T-cell (primary cell): ENCODE results near the gene BLOC1S5. TPM values are rescaled to one million over a fixed set of nuclear protein-coding genes. Genes with fewer than 3 reads are reported as not detected.

Experiments
- ATAC-seq, 4 experiments: fragments of 200-7000 bp in 3 of 4; fragments of 150-1000 bp in 1 of 4; cut with Tn5 transposase; replicated peaks in 1 of 4; 1 replicate in 3 of 4; 2 replicates in 1 of 4; pipeline ENCODE4 v1.10.0; 2021; ENCODE audit warnings: moderate library complexity in 3 of 4, mild to moderate bottlenecking in 2 of 4, moderate number of reproducible peaks in 1 of 4
- CTCF ChIA-PET, 2 donors: fragments of 300-600 bp; sonication (Branson Sonifier 250); formaldehyde crosslinking; loops; one replicate each; lab custom pipeline; 2022; ENCODE audit warnings: antibody characterized with exemption in 2 of 2; lab: Charles Lee
- POLR2A ChIA-PET, 2 donors: fragments of 300-600 bp; sonication (Branson Sonifier 250); formaldehyde crosslinking; loops; one replicate each; lab custom pipeline; 2022; ENCODE audit warnings: antibody characterized with exemption in 2 of 2; lab: Charles Lee
- DNase-seq, 35 experiments: peaks; one replicate each; pipeline versions ENCODE4 v3.0.0 to v3.0.0-alpha.2; 2013 to 2023
- H3K27ac ChIP-seq: one replicate; pipeline ENCODE4 v1.5.1; 2013; ENCODE audit warnings: low read length
- H3K27me3 ChIP-seq, 2 experiments: replicated peaks in 1 of 2; 1 replicate in 1 of 2; 2 replicates in 1 of 2; pipeline versions ENCODE4 v1.6.1 to v1.7.0; 2013; ENCODE audit warnings: low read length in 1 of 2, mixed read lengths in 1 of 2; ENCODE audit not compliant: control insufficient read depth in 2 of 2, insufficient read depth in 2 of 2; ENCODE audit errors: extremely low read depth in 1 of 2
- H3K36me3 ChIP-seq, 2 donors: 1 replicate in 1 of 2; 2 replicates in 1 of 2; pipeline versions ENCODE4 v1.6.1 to v1.7.0; 2013; ENCODE audit warnings: low read length in 1 of 2; ENCODE audit not compliant: control insufficient read depth in 2 of 2, insufficient read depth in 1 of 2; ENCODE audit errors: extremely low read depth in 1 of 2
- H3K4me1 ChIP-seq, 2 experiments: 1 replicate in 1 of 2; 2 replicates in 1 of 2; pipeline versions ENCODE4 v1.6.1 to v1.7.0; 2013; ENCODE audit warnings: low read length in 2 of 2, mixed read lengths in 1 of 2; ENCODE audit not compliant: insufficient read depth in 2 of 2, control insufficient read depth in 1 of 2; ENCODE audit errors: extremely low read depth in 1 of 2
- H3K4me3 ChIP-seq, 2 donors: 1 replicate in 1 of 2; 2 replicates in 1 of 2; pipeline versions ENCODE4 v1.5.1 to v1.7.0; 2013; ENCODE audit warnings: mild to moderate bottlenecking in 2 of 2, low read length in 1 of 2, moderate library complexity in 1 of 2; ENCODE audit not compliant: control insufficient read depth in 1 of 2; ENCODE audit errors: extremely low read depth in 1 of 2
- H3K9me3 ChIP-seq: 2 replicates; pipeline ENCODE4 v1.7.0; 2013
- H3K27ac Mint-ChIP-seq, 2 donors: one replicate each; pipeline ENCODE4 v1.8.0; 2020 to 2021; ENCODE audit warnings: mild to moderate bottlenecking in 2 of 2, mixed read lengths in 2 of 2
- H3K27me3 Mint-ChIP-seq, 2 donors: one replicate each; pipeline ENCODE4 v1.8.0; 2021 to 2022; ENCODE audit warnings: mixed read lengths in 2 of 2
- H3K36me3 Mint-ChIP-seq: one replicate; pipeline ENCODE4 v1.8.0; 2021; ENCODE audit warnings: mixed read lengths
- H3K4me1 Mint-ChIP-seq, 3 donors: one replicate each; pipeline ENCODE4 v1.8.0; 2020 to 2022; ENCODE audit warnings: mixed read lengths in 3 of 3, mild to moderate bottlenecking in 1 of 3
- H3K4me3 Mint-ChIP-seq, 3 donors: one replicate each; pipeline ENCODE4 v1.8.0; 2020 to 2022; ENCODE audit warnings: mild to moderate bottlenecking in 3 of 3, mixed read lengths in 3 of 3, moderate library complexity in 3 of 3
- H3K9me3 Mint-ChIP-seq, 3 donors: one replicate each; pipeline ENCODE4 v1.8.0; 2020 to 2022; ENCODE audit warnings: mixed read lengths in 3 of 3
- WGBS: methylation state at CpG from one replicate; pipeline ENCODE4 v1.1.5; 2013; ENCODE audit warnings: missing lambda C conversion rate; ENCODE audit not compliant: insufficient coverage; 5-methylcytosine and 5-hydroxymethylcytosine counted together
- total RNA-seq, 35 experiments: library from RNA in 6 of 35; stranded (reverse) in 6 of 35; fragments of 120-200 nt in 1 of 35; gene quantifications; one replicate each; pipeline versions ENCODE4 v1.2.1 to v1.2.4 and lab custom pipeline; 2013 to 2026

The BLOC1S5 gene
- total RNA-seq, 5 donors from 2014 or later (not counting 1 experiment from before 2014, with no cell fraction given): 12.3 to 26.9 (median 18.1) TPM

DNA sequence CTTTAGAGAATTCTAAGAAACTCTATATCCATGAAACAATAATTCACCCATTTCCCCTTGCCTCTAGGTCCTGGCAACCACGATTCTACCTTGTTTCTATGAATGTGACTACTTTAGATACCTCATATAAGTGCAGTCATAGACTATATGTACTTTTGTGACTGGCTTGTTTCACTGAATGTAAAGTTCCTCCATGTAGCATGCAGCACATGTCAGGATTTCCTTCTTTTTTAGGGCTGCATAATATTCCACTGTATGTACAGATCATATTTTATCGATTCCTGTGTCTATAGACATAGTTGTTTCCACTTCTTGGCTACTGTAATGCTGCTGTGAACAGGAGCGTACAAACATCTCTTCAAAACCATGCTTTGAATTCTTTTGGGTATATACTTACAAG, 26.5 kb upstream of the BLOC1S5 start:
- no peak for DNase-seq
- Histone ChIP-seq H3K27ac (no peak overlapping the region), H3K4me1 (no peaks in the 10 kb centered on the region), H3K4me3 (no peak overlapping the region), H3K36me3 (peaks cover 29 to 69% of the 10 kb centered on the region in 2 donors), H3K27me3 (no peaks in the 10 kb centered on the region), H3K9me3 (peaks cover 7% of the 10 kb centered on the region)
- H3K36me3 Mint-ChIP-seq: peaks cover 70% of the 10 kb centered on the region
- ChIA-PET CTCF (no interaction called here), POLR2A (no interaction called here)
- H3K27ac Mint-ChIP-seq: no peak overlapping the region
- WGBS: no CpG with 5 or more reads among the region's 3 CpGs
- H3K27me3 Mint-ChIP-seq: no peaks in the 10 kb centered on the region
- peaks cover 0 to 5% (median 4%) of the 10 kb centered on the region in 3 donors for H3K9me3 Mint-ChIP-seq
- peaks cover 4 to 8% (median 5%) of the 10 kb centered on the region in 3 donors for H3K4me1 Mint-ChIP-seq
- no peak for ATAC-seq
- H3K4me3 Mint-ChIP-seq: no peak overlapping the region

DNA sequence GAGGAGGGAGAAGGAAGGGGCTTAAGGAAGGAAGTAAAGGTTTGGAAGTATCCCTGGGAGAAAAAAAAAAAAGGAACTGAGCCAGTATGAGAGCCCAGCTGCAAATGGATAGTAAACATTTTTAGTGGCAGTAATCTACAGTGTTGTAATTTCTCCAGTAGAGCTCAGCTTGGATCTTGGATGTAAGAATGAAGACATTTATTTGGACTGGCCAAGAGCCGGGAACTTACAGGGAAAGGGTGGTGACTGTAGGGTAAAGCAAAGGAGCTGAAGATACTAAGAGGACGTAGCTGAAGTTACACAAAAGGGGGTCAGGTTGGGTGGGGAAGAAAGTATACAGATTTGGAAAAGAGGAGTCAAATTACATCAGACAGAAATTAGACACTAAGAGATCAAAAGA, 24.7 kb upstream of the BLOC1S5 start:
- H3K4me3 Mint-ChIP-seq: no peak overlapping the region
- H3K27ac Mint-ChIP-seq: no peak overlapping the region
- Histone ChIP-seq H3K4me3 (no peak overlapping the region), H3K36me3 (peaks cover 27 to 54% of the 10 kb centered on the region in 2 donors), H3K9me3 (peaks cover 7% of the 10 kb centered on the region), H3K27me3 (no peaks in the 10 kb centered on the region), H3K4me1 (no peaks in the 10 kb centered on the region), H3K27ac (no peak overlapping the region)
- DNase-seq (no peak), ATAC-seq (no peak)
- WGBS: 100% methylated on average over 2 of the region's 2 CpGs
- no peaks in the 10 kb centered on the region for H3K27me3 Mint-ChIP-seq
- peaks cover 4 to 8% (median 5%) of the 10 kb centered on the region in 3 donors for H3K4me1 Mint-ChIP-seq
- ChIA-PET CTCF (no interaction called here), POLR2A (interaction anchor here in 1 of 2 donors (0.6 kb wide), 1 partner anchor 47 kb away, joined by 4 read pairs; no protein-coding TSS in a partner anchor)
- peaks cover 0 to 5% (median 4%) of the 10 kb centered on the region in 3 donors for H3K9me3 Mint-ChIP-seq
- H3K36me3 Mint-ChIP-seq: peaks cover 61% of the 10 kb centered on the region

DNA sequence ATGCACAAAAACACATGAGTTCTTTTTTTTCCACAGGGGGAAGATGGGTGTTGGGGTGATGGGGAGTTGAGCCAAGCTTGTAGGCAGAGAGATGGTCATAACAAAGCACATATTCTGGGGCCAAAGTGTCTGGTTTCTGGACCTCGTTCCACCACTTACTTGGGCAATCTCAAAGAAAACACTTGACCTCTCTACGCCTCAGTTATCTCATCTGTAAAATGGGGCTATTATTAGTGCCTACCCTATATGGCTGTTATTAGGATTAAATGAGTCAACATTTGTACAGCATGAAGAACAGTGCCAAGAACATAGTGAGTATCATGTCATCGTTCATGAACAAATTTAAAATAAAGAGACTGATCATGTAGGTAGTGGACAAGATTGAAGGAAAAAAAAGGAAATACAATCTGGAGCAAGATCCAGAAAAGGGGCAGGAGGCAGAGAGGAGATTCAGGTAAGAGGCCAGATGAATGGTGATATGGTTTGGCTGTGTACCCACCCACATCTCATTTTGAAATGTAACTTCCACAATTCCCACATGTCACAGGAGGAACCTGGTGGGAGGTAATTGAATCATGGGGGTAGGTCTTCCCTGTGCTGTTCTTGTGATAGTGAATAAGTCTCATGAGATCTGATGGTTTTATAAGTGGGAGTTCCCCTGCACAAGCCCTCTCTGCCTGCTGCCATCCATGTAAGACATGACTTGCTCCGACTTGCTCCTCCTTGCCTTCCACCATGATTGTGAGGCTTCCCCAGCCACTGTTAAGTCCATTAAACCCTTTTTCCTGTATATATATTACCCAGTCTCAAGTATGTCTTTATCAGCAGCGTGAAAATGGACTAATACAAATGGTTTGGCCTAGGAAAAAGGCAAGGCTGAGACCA, 23.9 kb upstream of the BLOC1S5 start:
- Histone ChIP-seq H3K27ac (no peak overlapping the region), H3K4me1 (no peaks in the 10 kb centered on the region), H3K36me3 (peaks cover 24 to 52% of the 10 kb centered on the region in 2 donors), H3K9me3 (peaks cover 7% of the 10 kb centered on the region), H3K27me3 (no peaks in the 10 kb centered on the region), H3K4me3 (no peak overlapping the region)
- POLR2A ChIA-PET: no interaction called here
- no peaks in the 10 kb centered on the region for H3K27me3 Mint-ChIP-seq
- peaks cover 0 to 5% (median 4%) of the 10 kb centered on the region in 3 donors for H3K9me3 Mint-ChIP-seq
- peaks cover 4 to 8% (median 5%) of the 10 kb centered on the region in 3 donors for H3K4me1 Mint-ChIP-seq
- ATAC-seq (no peak), DNase-seq (no peak)
- WGBS: 100% methylated on average over 1 of the region's 5 CpGs
- CTCF ChIA-PET: interaction anchor here in 1 of 2 donors (0.7 kb wide), 1 partner anchor 769 kb away, joined by 4 read pairs; no protein-coding TSS in a partner anchor
- H3K36me3 Mint-ChIP-seq: peaks cover 68% of the 10 kb centered on the region
- no peak overlapping the region for H3K27ac Mint-ChIP-seq
- H3K4me3 Mint-ChIP-seq: no peak overlapping the region

- H3K36me3 Mint-ChIP-seq: peaks cover 67% of the 10 kb centered on the region
Observed at GRCh38 chr6:8086755-8087306, 22.6 kb upstream of the BLOC1S5 start.

GRCh38 chr6:8085053-8085511, 20.9 kb upstream of the BLOC1S5 start:
- H3K4me1 Mint-ChIP-seq: peaks cover 2 to 8% (median 2%) of the 10 kb centered on the region in 3 donors
- no peaks in the 10 kb centered on the region for H3K27me3 Mint-ChIP-seq
- H3K9me3 ChIP-seq: no peaks in the 10 kb centered on the region
- no peak overlapping the region for H3K27ac Mint-ChIP-seq
- DNase-seq (no peak), ATAC-seq (no peak)
- H3K4me1 ChIP-seq: no peaks in the 10 kb centered on the region
- ChIA-PET POLR2A (no interaction called here), CTCF (no interaction called here)
- peaks cover 24 to 34% of the 10 kb centered on the region in 2 donors for H3K36me3 ChIP-seq
- H3K27me3 ChIP-seq: no peaks in the 10 kb centered on the region
- no peak overlapping the region for H3K4me3 ChIP-seq
- H3K27ac ChIP-seq: no peak overlapping the region
- no CpG with 5 or more reads among the region's 2 CpGs for WGBS
- no peaks in the 10 kb centered on the region for H3K9me3 Mint-ChIP-seq
- no peak overlapping the region for H3K4me3 Mint-ChIP-seq
- peaks cover 64% of the 10 kb centered on the region for H3K36me3 Mint-ChIP-seq

More at GRCh38 chr6:8086755-8087306, 22.6 kb upstream of the BLOC1S5 start:
- Histone ChIP-seq H3K4me3 (no peak overlapping the region), H3K27me3 (no peaks in the 10 kb centered on the region), H3K27ac (no peak overlapping the region), H3K9me3 (peaks cover 7% of the 10 kb centered on the region), H3K4me1 (no peaks in the 10 kb centered on the region), H3K36me3 (peaks cover 24 to 50% of the 10 kb centered on the region in 2 donors)
- DNase-seq: no peak
- H3K4me3 Mint-ChIP-seq: no peak overlapping the region
- WGBS: 57% methylated on average over 6 of the region's 9 CpGs
- H3K27ac Mint-ChIP-seq: peak overlapping the region in 1 of 2 donors; percentile 28
- ATAC-seq: no peak
- CTCF ChIA-PET: interaction anchor here in 1 of 2 donors (0.6 kb wide), 1 partner anchor 714 kb away, joined by 3 read pairs; no protein-coding TSS in a partner anchor
- H3K27me3 Mint-ChIP-seq: no peaks in the 10 kb centered on the region
- H3K4me1 Mint-ChIP-seq: peaks cover 2 to 8% (median 2%) of the 10 kb centered on the region in 3 donors
- peaks cover 0 to 5% (median 4%) of the 10 kb centered on the region in 3 donors for H3K9me3 Mint-ChIP-seq
- POLR2A ChIA-PET: no interaction called here

DNA sequence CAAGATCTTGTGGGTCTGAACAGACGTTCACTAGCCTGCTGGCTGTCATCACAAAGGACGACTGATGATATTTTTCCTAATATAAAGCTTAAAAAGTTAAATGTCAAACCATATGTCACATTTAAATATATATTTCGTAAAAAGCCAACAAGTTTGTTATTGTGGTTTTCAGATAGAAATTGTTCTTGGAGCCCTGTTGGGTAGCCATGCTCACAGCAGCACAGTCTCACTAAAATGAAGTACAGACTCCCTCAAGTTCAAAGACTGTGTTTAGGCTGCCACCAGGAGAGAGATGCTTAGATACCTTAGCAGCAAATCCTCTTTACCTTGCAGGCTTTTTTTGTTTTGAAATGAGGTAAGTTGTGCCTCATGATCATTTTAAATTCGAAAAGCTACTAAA, 20.4 kb upstream of the BLOC1S5 start:
- Mint-ChIP-seq H3K27ac (no peak overlapping the region), H3K4me3 (no peak overlapping the region), H3K9me3 (no peaks in the 10 kb centered on the region), H3K4me1 (peaks cover 2 to 8% (median 2%) of the 10 kb centered on the region in 3 donors), H3K36me3 (peaks cover 66% of the 10 kb centered on the region), H3K27me3 (no peaks in the 10 kb centered on the region)
- H3K36me3 ChIP-seq: peaks cover 24 to 30% of the 10 kb centered on the region in 2 donors
- no peak for ATAC-seq
- no peaks in the 10 kb centered on the region for H3K27me3 ChIP-seq
- ChIA-PET POLR2A (no interaction called here), CTCF (no interaction called here)
- no peaks in the 10 kb centered on the region for H3K9me3 ChIP-seq
- DNase-seq: no peak
- H3K4me1 ChIP-seq: no peaks in the 10 kb centered on the region
- no peak overlapping the region for H3K27ac ChIP-seq
- WGBS: no CpG with 5 or more reads among the region's 4 CpGs
- H3K4me3 ChIP-seq: no peak overlapping the region
